HTERT RPE-1 (cell line): ENCODE data around the gene UPK1A.
"Not testable (repeated sequence)": the region's sequence is repeated elsewhere in the genome, so short reads cannot be mapped to it uniquely, and the experiment has no call there.

Source experiments
- in situ Hi-C: fragments of 300-500 bp; cut with MboI; formaldehyde crosslinking; loops from 4 replicates; pipeline ENCODE4 v1.14.3; 2020; ENCODE audit warnings: low sequenced_read_pairs

The UPK1A gene

DNA sequence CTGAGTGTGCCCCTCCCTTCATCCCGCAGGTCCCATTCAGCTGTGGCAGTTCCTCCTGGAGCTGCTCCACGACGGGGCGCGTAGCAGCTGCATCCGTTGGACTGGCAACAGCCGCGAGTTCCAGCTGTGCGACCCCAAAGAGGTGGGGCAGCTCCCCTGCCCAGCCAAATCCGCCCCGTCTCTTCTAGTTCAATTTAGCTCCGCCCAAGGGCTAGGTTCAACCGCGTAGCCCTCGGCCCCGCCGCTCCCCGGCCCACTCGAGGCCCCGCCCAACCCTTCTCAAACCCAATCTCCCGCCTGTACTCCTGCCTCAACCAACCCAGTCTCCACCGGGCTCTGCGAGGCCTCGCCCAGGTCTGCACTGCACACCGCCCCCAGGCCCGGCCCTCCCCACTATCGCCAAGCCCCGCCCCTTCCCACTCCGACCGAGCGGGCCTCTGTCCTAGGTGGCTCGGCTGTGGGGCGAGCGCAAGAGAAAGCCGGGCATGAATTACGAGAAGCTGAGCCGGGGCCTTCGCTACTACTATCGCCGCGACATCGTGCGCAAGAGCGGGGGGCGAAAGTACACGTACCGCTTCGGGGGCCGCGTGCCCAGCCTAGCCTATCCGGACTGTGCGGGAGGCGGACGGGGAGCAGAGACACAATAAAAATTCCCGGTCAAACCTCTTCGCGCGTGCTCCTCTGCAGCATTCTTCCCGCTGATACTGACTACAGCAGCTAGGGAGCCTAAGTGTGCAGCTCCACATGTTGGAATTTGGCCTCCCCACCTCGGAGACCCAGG is 21.9 kb upstream of the UPK1A start:
- in situ Hi-C loops: no loop called here

DNA sequence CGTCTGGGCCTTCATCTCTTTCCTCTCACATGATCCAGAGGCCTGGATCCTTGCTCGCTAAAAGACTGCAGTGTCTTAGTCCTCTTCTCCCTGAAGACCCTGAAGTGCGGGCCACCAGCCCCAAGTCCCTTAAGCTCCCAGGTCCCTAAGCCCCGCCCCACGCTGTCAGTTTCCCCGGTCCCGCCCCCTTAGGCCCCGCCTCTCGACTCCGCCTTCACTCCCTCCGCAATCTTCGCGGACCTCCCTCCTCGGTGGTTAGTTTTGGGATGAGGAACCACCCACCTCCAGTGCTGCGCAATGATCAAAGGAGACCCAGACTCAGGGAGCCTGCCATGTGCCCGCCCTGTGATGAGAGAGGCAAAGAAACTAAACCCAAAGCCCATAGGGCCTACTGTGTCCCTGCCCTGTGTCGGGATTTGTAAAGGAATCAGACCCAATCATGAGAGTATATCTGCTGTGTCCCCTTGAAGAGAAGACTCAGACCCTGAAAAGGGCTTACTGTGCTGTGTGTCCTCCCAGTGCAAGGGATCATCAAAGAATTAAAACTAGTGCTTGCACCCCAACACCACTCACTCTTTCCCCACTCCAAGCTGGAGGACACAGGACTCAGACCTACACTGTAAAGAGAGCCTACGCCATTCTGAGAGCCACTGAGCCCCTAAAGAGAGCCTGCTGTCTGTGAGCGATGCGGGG is 21.2 kb upstream of the UPK1A start:
- in situ Hi-C loops: no loop called here

DNA sequence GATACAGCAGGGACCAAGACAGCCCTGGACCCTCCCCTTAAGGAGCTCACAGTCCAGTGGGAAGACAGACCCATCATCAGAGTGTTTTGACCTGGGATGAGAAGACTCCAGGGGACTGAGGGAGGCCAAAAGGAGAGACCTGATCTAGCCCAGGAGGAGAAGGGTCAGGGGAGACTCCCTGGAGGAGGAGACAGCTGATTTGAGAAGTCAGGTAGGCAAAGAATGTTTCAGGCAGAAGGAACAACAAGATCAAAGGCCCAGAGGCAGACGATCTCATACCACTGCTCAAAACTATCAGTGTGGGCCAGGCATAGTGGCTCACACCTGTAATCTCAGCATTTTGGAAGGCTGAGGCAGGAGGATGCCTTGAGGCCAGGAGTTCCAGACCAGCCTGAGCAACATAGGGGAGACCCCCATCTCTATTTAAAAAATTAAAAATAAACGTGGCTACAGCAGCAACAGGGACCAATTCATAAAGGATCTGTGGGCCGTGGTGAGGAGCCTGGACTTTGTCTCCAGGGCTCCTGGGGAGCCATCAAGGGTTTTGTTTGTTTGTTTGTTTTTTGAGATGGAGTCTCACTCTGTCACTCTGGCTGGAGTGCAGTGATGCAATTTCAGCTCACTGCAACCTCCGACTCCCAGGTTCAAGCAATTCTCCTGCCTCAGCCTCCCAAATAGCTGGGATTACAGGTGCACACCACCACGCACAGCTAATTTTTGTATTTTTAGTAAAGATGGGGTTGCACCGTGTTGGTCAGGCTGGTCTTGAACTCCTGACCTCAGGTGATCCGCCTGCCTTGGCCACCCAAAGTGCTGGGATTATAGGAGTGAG is 20.4 kb upstream of the UPK1A start:
- in situ Hi-C loops: no loop called here

DNA sequence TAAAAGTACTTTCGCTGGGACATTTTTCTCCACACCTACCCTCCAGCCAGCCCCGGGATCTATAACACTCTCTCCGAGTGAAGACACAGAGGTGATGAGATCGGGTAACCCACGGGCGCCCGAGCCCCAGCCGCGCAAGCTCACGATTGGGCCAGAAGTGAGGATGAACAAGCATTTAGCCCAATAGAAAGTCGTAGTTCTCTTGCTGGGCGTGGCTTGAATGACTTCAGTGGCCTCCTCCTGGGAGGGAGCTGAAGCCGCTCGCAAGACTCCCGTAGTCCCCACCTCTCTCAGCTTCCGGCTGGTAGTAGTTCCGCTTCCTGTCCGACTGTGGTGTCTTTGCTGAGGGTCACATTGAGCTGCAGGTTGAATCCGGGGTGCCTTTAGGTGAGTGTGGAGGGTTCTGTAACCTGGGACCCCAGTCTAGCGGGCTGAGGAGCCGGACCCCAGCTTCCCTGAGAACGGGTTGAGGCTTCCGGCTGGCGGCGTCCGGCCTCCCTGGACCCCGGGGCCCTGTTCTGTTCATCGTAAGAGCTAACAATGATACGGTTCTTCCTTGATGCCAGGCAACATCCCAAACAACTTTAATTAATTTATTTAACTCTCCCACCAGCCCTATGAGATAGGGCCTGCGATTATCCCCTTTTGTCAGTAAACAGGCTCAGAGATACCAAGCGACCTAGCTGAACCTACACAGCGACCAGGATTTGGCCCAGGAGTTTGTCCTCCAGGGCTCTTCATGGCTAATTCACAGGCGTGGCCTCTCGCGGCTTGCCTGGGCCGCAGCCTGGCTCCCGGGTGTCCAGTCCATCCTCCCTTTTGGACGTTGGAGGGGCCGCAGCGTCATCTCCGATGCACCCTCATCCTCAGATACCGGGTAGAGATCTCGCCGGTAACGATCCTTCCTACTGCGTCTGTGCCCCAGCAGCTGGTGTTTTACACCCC is 18.0 kb upstream of the UPK1A start, which contains the start of gene COX6B1:
TSS of gene COX6B1 (plus strand) at position 307 of the 945 bp plus-strand sequence. CDS start 2,921 bp downstream, outside the sequence.
- in situ Hi-C loops: no loop called here

DNA sequence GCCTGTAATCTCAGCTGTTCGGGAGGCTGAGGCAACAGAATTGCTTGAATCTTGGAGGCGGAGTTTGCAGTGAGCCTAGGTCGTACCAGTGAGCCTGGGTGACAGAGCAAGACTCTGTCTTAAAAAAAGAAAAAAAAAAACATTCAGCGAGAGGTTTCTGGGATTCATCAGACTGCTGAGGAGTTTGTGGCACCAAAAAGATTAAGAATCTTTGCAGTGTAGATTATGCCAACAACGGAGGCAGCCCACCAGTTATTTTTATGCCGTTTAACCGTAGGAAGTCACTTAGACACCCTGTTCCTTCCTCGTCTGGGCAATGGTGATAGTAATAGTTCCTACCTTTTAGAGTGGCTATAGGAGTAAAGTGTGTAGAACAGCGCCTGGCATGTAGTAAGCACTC is 15.7 kb upstream of the UPK1A start:
- in situ Hi-C loops: no loop called here

DNA sequence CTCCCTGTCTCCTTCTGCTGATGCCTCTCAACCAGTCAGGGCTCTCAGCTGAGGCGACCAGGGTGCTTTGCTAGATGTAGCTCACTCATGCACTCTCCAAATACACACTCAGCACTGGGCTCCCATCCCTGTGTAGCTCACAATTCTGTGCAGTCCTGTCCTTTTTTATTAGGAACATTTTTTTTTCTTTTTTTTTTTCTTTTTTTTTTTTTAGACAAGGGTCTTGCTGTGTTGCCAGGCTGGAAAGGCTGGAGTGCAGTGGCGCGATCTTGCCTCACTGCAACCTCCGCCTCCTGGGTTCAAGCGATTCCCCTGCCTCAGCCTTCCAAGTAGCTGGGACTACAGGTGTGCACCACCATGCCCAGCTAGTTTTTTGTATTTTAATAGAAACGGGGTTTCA is 11.5 kb upstream of the UPK1A start:
- in situ Hi-C loops: not testable (repeated sequence)

DNA sequence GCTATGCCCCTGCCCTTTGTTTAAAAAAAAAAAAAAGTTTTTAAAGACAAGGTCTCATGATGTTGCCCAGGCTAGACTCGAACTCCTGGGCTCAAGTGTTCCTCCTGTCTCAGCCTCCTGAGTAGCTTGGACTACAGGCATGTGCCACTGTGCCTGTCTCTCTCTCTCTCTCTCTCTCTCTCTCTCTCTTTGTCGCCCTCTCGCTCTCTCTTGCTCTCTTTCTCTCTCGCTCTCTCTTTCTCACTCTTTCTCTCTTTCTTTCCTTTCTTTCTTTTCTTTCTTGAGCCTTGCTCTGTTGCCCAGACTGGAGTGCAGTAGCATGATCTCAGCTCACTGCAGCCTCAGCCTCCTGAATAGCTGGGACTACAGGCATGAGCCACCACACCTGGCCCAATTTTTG is 10.7 kb upstream of the UPK1A start:
- in situ Hi-C loops: no loop called here

DNA sequence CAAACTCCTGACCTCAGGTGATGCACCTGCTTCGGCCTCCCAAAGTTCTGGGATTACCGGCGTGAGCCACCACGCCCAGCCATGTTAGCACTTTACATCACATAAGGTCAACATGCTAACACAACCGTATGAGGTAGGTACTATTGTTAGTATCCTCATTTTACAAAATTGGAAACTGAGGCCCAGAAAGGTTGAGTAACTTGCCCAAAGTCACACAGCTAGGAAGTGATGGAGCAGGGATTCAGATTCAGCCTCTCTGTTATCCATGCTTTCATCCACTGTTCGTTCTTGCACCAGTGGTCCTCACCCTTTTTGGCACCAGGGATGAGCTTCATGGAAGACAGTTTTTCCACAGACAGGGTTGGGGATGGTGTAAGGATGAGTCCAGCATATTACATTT is 9.6 kb upstream of the UPK1A start:
- in situ Hi-C loops: no loop called here

DNA sequence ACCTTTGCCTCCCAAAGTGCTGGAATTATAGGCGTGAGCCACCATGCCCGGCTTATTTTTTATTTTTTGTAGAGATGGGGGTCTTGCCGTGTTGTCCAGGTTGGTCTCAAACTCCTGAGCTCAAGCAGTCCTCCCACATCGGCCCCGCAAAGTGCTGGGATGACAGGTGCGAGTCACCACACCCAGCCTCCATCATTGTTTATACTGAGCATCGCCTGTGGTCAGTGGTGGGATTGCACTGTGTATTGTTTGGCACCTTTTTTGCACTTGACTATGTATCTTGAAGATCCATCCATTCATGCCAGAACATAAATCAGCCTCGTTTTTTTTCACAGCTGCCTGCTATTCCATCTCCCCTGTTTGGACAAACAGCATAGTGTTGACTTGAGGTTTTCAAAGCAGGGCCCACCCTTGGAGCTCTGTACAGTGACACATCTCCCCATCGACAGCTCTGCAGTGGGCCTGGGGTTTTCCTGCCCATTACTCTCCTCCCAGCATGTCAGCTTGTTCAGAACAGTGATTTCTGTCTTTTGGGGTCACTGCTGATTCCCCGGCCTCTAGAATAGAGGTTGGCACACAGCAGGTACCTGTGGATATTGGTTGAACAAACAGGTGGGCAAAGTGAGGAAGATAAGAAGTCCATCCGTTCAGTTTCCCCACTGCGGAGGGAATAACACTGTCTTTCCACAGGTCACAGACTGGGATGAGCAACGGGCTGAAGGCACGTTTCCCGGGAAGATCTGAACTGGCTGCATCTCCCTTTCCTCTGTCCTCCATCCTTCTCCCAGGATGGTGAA is 8.2 kb upstream of the UPK1A start:
- in situ Hi-C loops: no loop called here

DNA sequence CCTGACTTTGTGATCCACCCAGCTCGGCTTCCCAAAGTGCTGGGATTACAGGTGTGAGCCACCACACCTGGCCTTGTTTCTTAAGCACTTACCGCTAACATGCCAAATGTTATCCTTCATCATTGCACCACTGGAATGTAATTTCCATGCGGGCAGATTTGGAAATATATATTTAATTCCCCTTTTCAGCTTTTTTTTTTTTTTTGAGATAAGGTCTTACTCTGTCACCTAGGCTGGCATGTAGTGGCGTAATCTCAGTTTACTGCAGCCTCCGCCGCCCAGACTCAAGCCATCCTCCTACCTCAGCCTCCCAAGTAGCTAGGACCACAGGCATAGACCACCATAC is 4.3 kb upstream of the UPK1A start:
- in situ Hi-C loops: no loop called here

DNA sequence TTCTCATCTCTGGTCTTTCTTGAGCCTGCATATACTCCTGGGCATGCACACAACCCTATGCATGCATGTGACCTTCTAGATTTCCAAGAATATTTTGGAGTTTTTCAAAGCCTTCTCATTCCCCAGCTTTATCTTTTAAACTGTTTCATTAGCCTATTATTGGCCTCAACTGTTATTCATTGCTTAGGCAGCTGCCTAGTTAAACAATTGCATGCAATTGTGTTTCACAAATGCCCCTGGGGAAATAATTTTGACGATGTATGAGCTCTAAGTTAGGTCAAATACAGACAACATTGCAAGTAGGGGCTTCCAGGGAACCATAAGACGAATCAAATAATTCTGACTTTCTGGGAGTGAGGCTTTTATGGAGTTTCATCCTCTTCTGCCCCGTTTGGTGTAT is 2.3 kb upstream of the UPK1A start:
- in situ Hi-C loops: no loop called here

DNA sequence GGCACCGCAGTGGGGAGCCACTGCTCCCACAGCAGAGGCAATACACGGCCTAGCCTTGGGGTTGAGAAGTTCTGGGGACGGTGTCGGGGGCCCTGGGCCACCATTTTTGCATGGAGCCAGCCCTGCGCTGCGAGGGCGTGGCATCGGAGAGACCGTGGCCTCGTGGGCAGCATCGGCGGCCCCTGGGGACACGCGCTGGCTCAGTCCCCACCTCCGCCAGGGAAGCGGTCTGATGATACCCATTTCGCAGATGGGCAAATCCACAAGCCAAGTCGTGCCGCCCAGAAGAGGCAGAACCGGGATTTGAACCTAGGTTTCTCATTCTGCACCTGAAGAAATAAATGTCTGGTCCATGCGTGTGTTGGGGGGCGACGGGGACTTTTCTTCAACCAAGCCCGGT is 1.2 kb upstream of the UPK1A start:
- in situ Hi-C loops: no loop called here

DNA sequence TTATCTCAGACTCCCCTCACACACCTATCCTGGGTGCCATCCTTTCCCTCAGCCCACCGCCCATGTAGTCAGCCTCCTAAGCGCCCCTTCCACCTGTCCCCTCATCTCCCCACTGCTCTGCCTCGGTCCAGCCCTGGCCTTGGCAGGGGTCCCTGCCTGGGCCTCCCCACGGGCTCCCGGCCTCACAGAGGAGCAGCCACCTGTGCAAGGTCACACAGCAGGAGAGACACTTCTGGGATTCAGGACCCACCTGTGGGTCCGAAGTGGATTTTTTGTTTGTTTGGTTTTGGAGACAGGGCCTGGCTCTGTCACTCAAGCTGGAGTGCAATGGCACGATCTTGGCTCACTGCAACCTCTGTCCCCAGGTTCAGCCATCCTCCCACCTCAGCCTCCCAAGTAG is 713 bp upstream of the UPK1A start:
- in situ Hi-C loops: no loop called here

DNA sequence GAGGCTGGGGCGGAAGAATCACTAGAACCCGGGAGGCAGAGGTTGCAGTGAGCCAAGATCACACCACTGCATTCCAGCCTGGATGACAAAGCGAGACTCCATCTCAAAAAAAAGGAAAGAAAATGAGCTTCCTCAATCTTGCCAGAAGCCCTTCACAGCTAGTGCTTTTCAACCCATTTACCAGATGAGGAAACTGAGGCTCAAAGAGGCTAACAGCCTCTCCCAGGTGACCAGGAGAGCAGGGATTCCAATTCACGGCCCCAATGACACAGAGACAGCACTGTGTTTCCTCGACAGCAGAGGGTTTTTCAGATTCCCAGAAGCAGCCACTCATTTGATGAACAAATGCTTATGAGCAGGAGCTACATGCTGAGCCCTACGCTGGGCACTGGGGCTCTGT is 3.2 kb downstream of the UPK1A start:
- in situ Hi-C loops: no loop called here

DNA sequence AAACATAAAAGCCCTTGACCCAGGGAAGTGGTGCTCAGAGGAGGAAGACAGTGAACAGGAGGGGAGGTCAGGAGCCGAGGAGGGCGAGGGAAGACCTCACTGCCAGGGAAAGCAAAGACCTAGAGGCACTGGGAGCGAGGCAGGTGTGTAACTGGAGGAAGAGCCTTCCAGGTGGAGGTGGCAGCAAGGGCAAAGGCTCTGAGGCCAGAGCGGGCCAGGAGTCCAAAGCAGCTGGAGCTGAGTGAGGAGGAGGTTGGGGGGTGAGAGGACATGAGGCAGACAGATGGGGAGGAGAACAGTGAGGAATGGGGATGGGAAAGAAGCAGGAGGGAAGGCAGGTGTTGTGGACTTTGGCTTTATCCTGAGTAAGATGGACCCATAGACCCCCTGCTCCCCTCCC is 3.7 kb downstream of the UPK1A start:
- in situ Hi-C loops: no loop called here

DNA sequence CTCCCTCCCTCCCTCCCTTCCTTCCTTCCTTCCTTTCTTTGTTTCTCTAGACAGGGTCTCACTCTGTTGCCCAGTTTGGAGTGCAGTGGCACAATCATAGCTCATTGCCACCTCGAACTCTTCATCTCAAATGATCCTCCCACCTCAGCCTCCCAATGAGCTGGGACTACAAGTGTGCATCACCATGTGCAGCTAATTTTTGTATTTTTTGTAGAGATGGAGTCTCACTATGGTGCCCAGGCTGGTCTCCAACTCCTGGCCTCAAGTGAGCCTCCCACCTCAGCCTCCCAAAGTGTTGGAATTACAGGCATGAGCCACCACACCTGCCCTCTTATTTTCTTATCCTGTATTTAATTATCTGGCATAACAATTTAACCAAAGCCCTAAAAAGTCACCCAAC is 4.4 kb downstream of the UPK1A start:
- in situ Hi-C loops: no loop called here

DNA sequence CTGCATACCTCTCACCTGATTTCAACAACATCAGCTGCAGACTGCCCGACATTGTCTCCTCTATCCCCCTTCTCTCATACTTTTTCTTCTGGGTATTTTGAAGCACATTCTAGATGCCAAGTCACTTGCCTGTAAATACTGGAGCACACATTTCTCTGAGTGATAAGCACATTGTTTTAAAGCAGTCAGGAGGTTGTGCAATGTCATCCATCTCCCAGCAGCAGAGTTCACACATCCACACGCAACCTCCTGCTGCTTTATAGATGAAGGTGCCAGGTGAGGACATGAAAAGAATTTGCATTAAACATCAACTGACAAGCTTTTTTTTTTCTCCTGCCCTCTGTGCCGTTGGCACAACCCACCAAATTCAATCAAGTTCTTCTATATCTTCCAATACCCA is 5.5 kb downstream of the UPK1A start:
- in situ Hi-C loops: no loop called here

DNA sequence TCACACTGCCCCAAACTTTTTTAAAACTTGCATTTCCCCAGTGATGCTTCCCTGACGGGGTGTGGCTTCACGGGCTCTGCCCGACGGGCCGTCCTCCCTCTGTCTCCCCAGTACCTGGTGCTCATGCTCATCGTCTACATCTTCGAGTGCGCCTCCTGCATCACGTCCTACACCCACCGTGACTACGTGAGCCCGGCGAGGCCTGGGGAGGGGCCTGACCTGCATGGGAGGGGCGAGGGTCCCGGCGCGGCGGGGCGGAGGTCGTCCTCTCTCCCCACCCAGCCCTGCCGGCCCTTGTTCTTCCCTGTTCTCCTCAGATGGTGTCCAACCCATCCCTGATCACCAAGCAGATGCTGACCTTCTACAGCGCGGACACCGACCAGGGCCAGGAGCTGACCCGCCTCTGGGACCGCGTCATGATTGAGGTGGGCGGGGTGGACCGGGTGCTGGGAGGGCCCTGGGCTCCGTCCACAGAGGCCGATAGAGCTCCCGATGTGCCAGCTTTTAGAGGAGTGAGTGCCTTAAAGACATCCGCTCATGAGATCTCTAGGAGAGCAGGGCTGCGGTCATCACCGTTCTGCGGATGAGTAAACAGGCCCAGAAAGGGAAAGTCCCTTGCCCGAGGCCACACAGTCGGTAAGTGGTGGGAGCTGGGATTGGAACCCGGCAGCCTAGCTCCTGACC is 6.9 kb downstream of the UPK1A start:
- in situ Hi-C loops: no loop called here

DNA sequence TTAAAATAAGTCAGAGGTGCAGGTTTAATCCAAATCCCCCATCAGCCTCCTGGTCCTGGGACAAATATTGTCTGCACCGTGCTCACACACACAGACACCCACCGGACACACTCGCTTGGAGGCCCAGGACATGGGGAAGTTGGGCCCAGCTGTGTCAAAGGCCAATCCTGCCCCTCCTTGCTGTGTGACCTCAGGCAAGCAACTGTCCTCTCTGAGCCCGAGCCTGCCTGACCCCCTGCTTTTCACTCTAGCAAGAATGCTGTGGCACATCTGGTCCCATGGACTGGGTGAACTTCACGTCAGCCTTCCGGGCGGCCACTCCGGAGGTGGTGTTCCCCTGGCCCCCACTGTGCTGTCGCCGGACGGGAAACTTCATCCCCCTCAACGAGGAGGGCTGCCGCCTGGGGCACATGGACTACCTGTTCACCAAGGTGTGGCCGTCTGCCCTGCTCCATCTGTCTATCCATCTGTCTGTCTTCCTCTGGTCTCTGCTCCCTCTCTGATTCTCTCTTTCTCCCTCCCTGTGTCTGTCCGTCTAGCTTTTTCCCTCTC is 9.3 kb downstream of the UPK1A start:
- in situ Hi-C loops: no loop called here
